Uterus (tissue), 4 donors: Measurements from ENCODE around the gene SLC46A3. TPM values are rescaled to one million over a fixed set of nuclear protein-coding genes. Genes with fewer than 3 reads are reported as not detected.

ENCODE experiments used
- DNase-seq, 2 donors: peaks; one replicate each; pipeline ENCODE4 v3.0.0-alpha.2; 2019 to 2020
- H3K27ac ChIP-seq, 2 donors: fragments of 200-600 bp; sonication (generic); 1 replicate in 1 of 2; 2 replicates in 1 of 2; pipeline ENCODE4 v1.5.1; 2016 to 2018
- H3K27me3 ChIP-seq, 2 donors: fragments of 200-600 bp; sonication (generic); one replicate each; pipeline ENCODE4 v1.5.1; 2018 to 2019; ENCODE audit warnings: control low read depth in 1 of 2
- H3K36me3 ChIP-seq, 2 donors: fragments of 200-600 bp; sonication (generic); one replicate each; pipeline ENCODE4 v1.5.1; 2019; ENCODE audit warnings: control low read depth in 1 of 2
- H3K4me1 ChIP-seq, 2 donors: fragments of 200-600 bp; sonication (generic); one replicate each; pipeline ENCODE4 v1.5.1; 2018 to 2019; ENCODE audit warnings: control low read depth in 1 of 2
- H3K4me3 ChIP-seq, 2 donors: fragments of 200-600 bp; sonication (generic); 1 replicate in 1 of 2; 2 replicates in 1 of 2; pipeline ENCODE4 v1.5.1; 2018 to 2019; ENCODE audit warnings: mild to moderate bottlenecking in 1 of 2
- H3K9me3 ChIP-seq, 2 donors: fragments of 200-600 bp; sonication (generic); one replicate each; pipeline ENCODE4 v1.5.1; 2019; ENCODE audit warnings: control low read depth in 1 of 2
- CTCF ChIP-seq, 4 experiments: fragments of 200-600 bp in 2 of 4; fragments of 450-650 bp in 2 of 4; sonication (generic) in 2 of 4; IDR thresholded peaks; one replicate each; pipeline ENCODE4 v1.5.1; 2016 to 2019; ENCODE audit warnings: antibody characterized with exemption in 4 of 4, mild to moderate bottlenecking in 2 of 4, moderate library complexity in 1 of 4
- POLR2A ChIP-seq, 2 donors: fragments of 450-650 bp; IDR thresholded peaks; one replicate each; pipeline ENCODE4 v1.6.1; 2016; ENCODE audit warnings: antibody characterized with exemption in 2 of 2, mild to moderate bottlenecking in 1 of 2, moderate library complexity in 1 of 2
- intact Hi-C: fragments of 100-400 bp; cut with DNase I; formaldehyde crosslinking; loops from one replicate; pipeline ENCODE4 v1.15.1; 2023; ENCODE audit warnings: low total_unique reads
- total RNA-seq, 4 donors: library from RNA; depleted of rRNA in 3 of 4; stranded (reverse); fragments of >200 nt in 3 of 4; gene quantifications; one replicate each; pipeline versions ENCODE4 v1.1.0 to v1.2.4, GENCODE V29; 2014 to 2023
- donor health status: DM: yes; HTN: yes; CAD: no.

SLC46A3 gene
- total RNA-seq, 4 donors from 2014 or later = 2.3 to 12.1 (median 5.9) TPM

GRCh38 chr13:28735481-28736029 lies 16.8 kb upstream of the SLC46A3 start:
- Histone ChIP-seq H3K27me3 (no peaks in the 10 kb centered on the region), H3K27ac (no peak overlapping the region), H3K9me3 (no peaks in the 10 kb centered on the region), H3K4me1 (no peaks in the 10 kb centered on the region), H3K4me3 (no peak overlapping the region), H3K36me3 (no peaks in the 10 kb centered on the region)
- no peak for DNase-seq
- intact Hi-C loops = no loop called here
- no peak for TF ChIP-seq CTCF (IDR thresholded peaks at IDR 0.05)
- no peak for TF ChIP-seq POLR2A (IDR thresholded peaks at IDR 0.05)

GRCh38 chr13:28734906-28735305 lies 16.1 kb upstream of the SLC46A3 start:
- H3K4me1 ChIP-seq = no peaks in the 10 kb centered on the region
- no peaks in the 10 kb centered on the region for H3K36me3 ChIP-seq
- DNase-seq = no peak
- intact Hi-C loops = no loop called here
- no peak for TF ChIP-seq CTCF (IDR thresholded peaks at IDR 0.05)
- no peak for TF ChIP-seq POLR2A (IDR thresholded peaks at IDR 0.05)
- no peak overlapping the region for H3K27ac ChIP-seq
- H3K4me3 ChIP-seq = no peak overlapping the region
- H3K9me3 ChIP-seq = no peaks in the 10 kb centered on the region
- no peaks in the 10 kb centered on the region for H3K27me3 ChIP-seq

- intact Hi-C loops = no loop called here
- no peaks in the 10 kb centered on the region for H3K36me3 ChIP-seq
- H3K9me3 ChIP-seq = no peaks in the 10 kb centered on the region
- no peak for DNase-seq
- no peak for TF ChIP-seq POLR2A (IDR thresholded peaks at IDR 0.05)
- no peak for TF ChIP-seq CTCF (IDR thresholded peaks at IDR 0.05)
- no peaks in the 10 kb centered on the region for H3K4me1 ChIP-seq
- H3K4me3 ChIP-seq = no peak overlapping the region
- H3K27me3 ChIP-seq = no peaks in the 10 kb centered on the region
- no peak overlapping the region for H3K27ac ChIP-seq
Measured at GRCh38 chr13:28730762-28731161, 12.0 kb upstream of the SLC46A3 start.

- no peaks in the 10 kb centered on the region for H3K27me3 ChIP-seq
- no peak overlapping the region for H3K27ac ChIP-seq
- H3K9me3 ChIP-seq = no peaks in the 10 kb centered on the region
- no peak overlapping the region for H3K4me3 ChIP-seq
- no peaks in the 10 kb centered on the region for H3K4me1 ChIP-seq
- no peak for DNase-seq
- no peaks in the 10 kb centered on the region for H3K36me3 ChIP-seq
- TF ChIP-seq CTCF (IDR thresholded peaks at IDR 0.05) (no peak), POLR2A (IDR thresholded peaks at IDR 0.05) (no peak)
- intact Hi-C loops = no loop called here
Measured at GRCh38 chr13:28729541-28729940, 10.8 kb upstream of the SLC46A3 start.

- TF ChIP-seq POLR2A (IDR thresholded peaks at IDR 0.05) (no peak), CTCF (IDR thresholded peaks at IDR 0.05) (no peak)
- intact Hi-C loops = no loop called here
- Histone ChIP-seq H3K4me3 (no peak overlapping the region), H3K4me1 (no peaks in the 10 kb centered on the region), H3K27me3 (no peaks in the 10 kb centered on the region), H3K27ac (no peak overlapping the region), H3K9me3 (no peaks in the 10 kb centered on the region), H3K36me3 (no peaks in the 10 kb centered on the region)
- DNase-seq = no peak
Measured at GRCh38 chr13:28728642-28729041, 9.9 kb upstream of the SLC46A3 start.
